CD14-positive monocyte (primary cell): ENCODE results near the gene PATJ. TPM values are rescaled to one million over a fixed set of nuclear protein-coding genes. Genes with fewer than 3 reads are reported as not detected.

Experiments used
- DNase-seq, 3 donors: peaks; one replicate each; pipeline ENCODE4 v3.0.0-alpha.2; 2011 to 2022
- H2AFZ ChIP-seq: 2 replicates; pipeline ENCODE4 v1.6.0; 2012; ENCODE audit warnings: mild to moderate bottlenecking, low read depth, low read length, inconsistent platforms; ENCODE audit not compliant: insufficient read depth, poor library complexity, severe bottlenecking
- H3K27ac ChIP-seq, 2 donors: 1 replicate in 1 of 2; 2 replicates in 1 of 2; pipeline ENCODE4 v1.5.1; 2012 to 2013; ENCODE audit warnings: low read length in 2 of 2, control low read depth in 1 of 2, inconsistent platforms in 1 of 2, low read depth in 1 of 2, mild to moderate bottlenecking in 1 of 2
- H3K27me3 ChIP-seq, 2 donors: one replicate each; pipeline versions ENCODE4 v1.6.0 to v1.6.1; 2011 to 2013; ENCODE audit warnings: low read length in 2 of 2; ENCODE audit not compliant: control insufficient read depth in 2 of 2, insufficient read depth in 2 of 2
- H3K36me3 ChIP-seq, 2 donors: replicated peaks in 1 of 2; 1 replicate in 1 of 2; 2 replicates in 1 of 2; pipeline versions ENCODE4 v1.5.1 to v1.6.1; 2012 to 2013; ENCODE audit warnings: low read length in 2 of 2, control low read depth in 1 of 2, inconsistent platforms in 1 of 2, mild to moderate bottlenecking in 1 of 2; ENCODE audit not compliant: insufficient read depth in 2 of 2, control insufficient read depth in 1 of 2
- H3K4me1 ChIP-seq, 2 donors: 1 replicate in 1 of 2; 2 replicates in 1 of 2; pipeline versions ENCODE4 v1.5.1 to v1.6.1; 2012 to 2013; ENCODE audit warnings: low read length in 2 of 2, control low read depth in 1 of 2, inconsistent platforms in 1 of 2, mild to moderate bottlenecking in 1 of 2, moderate library complexity in 1 of 2; ENCODE audit not compliant: insufficient read depth in 2 of 2, control insufficient read depth in 1 of 2
- H3K4me2 ChIP-seq: replicated peaks from 2 replicates; pipeline ENCODE3; 2012; ENCODE audit warnings: low read length, moderate library complexity, mild to moderate bottlenecking; ENCODE audit not compliant: poor library complexity, severe bottlenecking; ENCODE audit errors: extremely low read depth
- H3K4me3 ChIP-seq, 3 experiments: fragments of 200-600 bp in 1 of 3; sonication (generic) in 1 of 3; replicated peaks in 1 of 3; 1 replicate in 2 of 3; 2 replicates in 1 of 3; pipeline ENCODE4 v1.5.1; 2011 to 2013; ENCODE audit warnings: low read length in 3 of 3, mild to moderate bottlenecking in 3 of 3, control low read depth in 2 of 3, low read depth in 2 of 3, inconsistent platforms in 1 of 3, moderate library complexity in 1 of 3
- H3K79me2 ChIP-seq: 2 replicates; pipeline ENCODE4 v1.6.0; 2012; ENCODE audit warnings: mild to moderate bottlenecking, control low read depth, inconsistent platforms, low read length, moderate library complexity; ENCODE audit not compliant: insufficient read depth
- H3K9ac ChIP-seq: 2 replicates; pipeline ENCODE4 v1.6.0; 2017; ENCODE audit warnings: low read length, mild to moderate bottlenecking; ENCODE audit not compliant: insufficient read depth, poor library complexity, severe bottlenecking
- H3K9me3 ChIP-seq, 2 donors: replicated peaks in 1 of 2; 1 replicate in 1 of 2; 2 replicates in 1 of 2; pipeline versions ENCODE4 v1.5.1 to v1.6.1; 2012 to 2013; ENCODE audit warnings: low read length in 2 of 2, control low read depth in 1 of 2; ENCODE audit not compliant: control insufficient read depth in 1 of 2, insufficient read depth in 1 of 2
- H4K20me1 ChIP-seq: 2 replicates; pipeline ENCODE4 v1.6.0; 2012; ENCODE audit warnings: mild to moderate bottlenecking, low read length, control low read depth, moderate library complexity; ENCODE audit not compliant: insufficient read depth
- H3K27ac Mint-ChIP-seq, 7 donors: one replicate each; pipeline ENCODE4 v1.8.0; 2020; ENCODE audit warnings: mild to moderate bottlenecking in 7 of 7, mixed read lengths in 7 of 7, moderate library complexity in 6 of 7, inconsistent platforms in 2 of 7
- H3K27me3 Mint-ChIP-seq, 3 donors: one replicate each; pipeline ENCODE4 v1.8.0; 2021 to 2022; ENCODE audit warnings: low read depth in 3 of 3, mild to moderate bottlenecking in 3 of 3, mixed read lengths in 3 of 3, moderate library complexity in 3 of 3, inconsistent platforms in 1 of 3
- H3K36me3 Mint-ChIP-seq, 2 donors: one replicate each; pipeline ENCODE4 v1.8.0; 2020; ENCODE audit warnings: mixed read lengths in 2 of 2, inconsistent platforms in 1 of 2, mild to moderate bottlenecking in 1 of 2
- H3K4me1 Mint-ChIP-seq: one replicate; pipeline ENCODE4 v1.8.0; 2020; ENCODE audit warnings: mild to moderate bottlenecking, mixed read lengths
- H3K4me3 Mint-ChIP-seq, 2 donors: one replicate each; pipeline ENCODE4 v1.8.0; 2020; ENCODE audit warnings: mild to moderate bottlenecking in 2 of 2, mixed read lengths in 2 of 2, moderate library complexity in 1 of 2
- H3K9me3 Mint-ChIP-seq, 7 donors: one replicate each; pipeline ENCODE4 v1.8.0; 2020 to 2022; ENCODE audit warnings: mixed read lengths in 7 of 7, mild to moderate bottlenecking in 6 of 7, moderate library complexity in 6 of 7, inconsistent platforms in 2 of 7
- WGBS: methylation state at CpG from one replicate; pipeline ENCODE4 v1.1.5; 2013; ENCODE audit warnings: missing lambda C conversion rate; ENCODE audit not compliant: insufficient coverage; 5-methylcytosine and 5-hydroxymethylcytosine counted together
- intact Hi-C, 2 donors: fragments of 100-400 bp; cut with micrococcal nuclease; formaldehyde crosslinking; loops; one replicate each; pipeline versions ENCODE4 v1.15.0 to v1.15.1; 2023
- polyA plus RNA-seq, 3 donors: library from polyadenylated mRNA; depleted of rRNA in 1 of 3; unstranded in 2 of 3; stranded (reverse) in 1 of 3; fragments of 300-500 nt in 2 of 3; fragments of >200 nt in 1 of 3; fragmentation: Illumina TruSeq in 2 of 3; gene quantifications; 1 replicate in 2 of 3; 2 replicates in 1 of 3; pipeline ENCODE4 v1.2.3, GENCODE V29; 2012 to 2021
- TF ChIP-seq, protein P1 (sequence below): fragments of 200-600 bp; IDR thresholded peaks from one replicate; pipeline ENCODE4 v1.8.0; 2022; ENCODE audit warnings: antibody characterized with exemption, mild to moderate bottlenecking

PATJ gene
- polyA plus RNA-seq, 3 donors = 0.01 to 0.23 TPM; not detected in 1

- no peaks in the 10 kb centered on the region for H3K4me1 Mint-ChIP-seq
- H3K27me3 ChIP-seq = no peaks in the 10 kb centered on the region
- no peaks in the 10 kb centered on the region for H3K36me3 ChIP-seq
- H3K79me2 ChIP-seq = no peaks in the 10 kb centered on the region
- no peaks in the 10 kb centered on the region for H3K9me3 ChIP-seq
- no peak overlapping the region for H3K4me2 ChIP-seq
- H3K27me3 Mint-ChIP-seq = peaks cover 0 to 2% (median 0%) of the 10 kb centered on the region in 3 donors
- no peak overlapping the region for H3K27ac ChIP-seq
- H3K4me3 Mint-ChIP-seq = no peak overlapping the region
- no peaks in the 10 kb centered on the region for H4K20me1 ChIP-seq
- H3K9me3 Mint-ChIP-seq = no peaks in the 10 kb centered on the region
- intact Hi-C loops = no loop called here
- no peak for DNase-seq
- no CpG with 5 or more reads among the region's 2 CpGs for WGBS
- TF ChIP-seq, protein P1, sequence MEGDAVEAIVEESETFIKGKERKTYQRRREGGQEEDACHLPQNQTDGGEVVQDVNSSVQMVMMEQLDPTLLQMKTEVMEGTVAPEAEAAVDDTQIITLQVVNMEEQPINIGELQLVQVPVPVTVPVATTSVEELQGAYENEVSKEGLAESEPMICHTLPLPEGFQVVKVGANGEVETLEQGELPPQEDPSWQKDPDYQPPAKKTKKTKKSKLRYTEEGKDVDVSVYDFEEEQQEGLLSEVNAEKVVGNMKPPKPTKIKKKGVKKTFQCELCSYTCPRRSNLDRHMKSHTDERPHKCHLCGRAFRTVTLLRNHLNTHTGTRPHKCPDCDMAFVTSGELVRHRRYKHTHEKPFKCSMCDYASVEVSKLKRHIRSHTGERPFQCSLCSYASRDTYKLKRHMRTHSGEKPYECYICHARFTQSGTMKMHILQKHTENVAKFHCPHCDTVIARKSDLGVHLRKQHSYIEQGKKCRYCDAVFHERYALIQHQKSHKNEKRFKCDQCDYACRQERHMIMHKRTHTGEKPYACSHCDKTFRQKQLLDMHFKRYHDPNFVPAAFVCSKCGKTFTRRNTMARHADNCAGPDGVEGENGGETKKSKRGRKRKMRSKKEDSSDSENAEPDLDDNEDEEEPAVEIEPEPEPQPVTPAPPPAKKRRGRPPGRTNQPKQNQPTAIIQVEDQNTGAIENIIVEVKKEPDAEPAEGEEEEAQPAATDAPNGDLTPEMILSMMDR = no peak
- H3K36me3 Mint-ChIP-seq = no peaks in the 10 kb centered on the region
- no peaks in the 10 kb centered on the region for H3K4me1 ChIP-seq
- no peak overlapping the region for H3K27ac Mint-ChIP-seq
- no peak overlapping the region for H3K9ac ChIP-seq
- H2AFZ ChIP-seq = no peak overlapping the region
- H3K4me3 ChIP-seq = no peak overlapping the region
Measured at GRCh38 chr1:61784726-61785125, 42.4 kb downstream of the PATJ start.

GRCh38 chr1:61790837-61791236 is 48.6 kb downstream of the PATJ start:
- Mint-ChIP-seq H3K9me3 (no peaks in the 10 kb centered on the region), H3K27me3 (peaks cover 0 to 2% (median 0%) of the 10 kb centered on the region in 3 donors), H3K36me3 (no peaks in the 10 kb centered on the region), H3K4me3 (no peak overlapping the region), H3K4me1 (no peaks in the 10 kb centered on the region), H3K27ac (no peak overlapping the region)
- H3K27ac ChIP-seq = no peak overlapping the region
- no peaks in the 10 kb centered on the region for H4K20me1 ChIP-seq
- H3K36me3 ChIP-seq = no peaks in the 10 kb centered on the region
- no peak overlapping the region for H3K9ac ChIP-seq
- no peaks in the 10 kb centered on the region for H3K27me3 ChIP-seq
- TF ChIP-seq, protein P1 = no peak
- intact Hi-C loops = no loop called here
- H3K4me3 ChIP-seq = no peak overlapping the region
- no peaks in the 10 kb centered on the region for H3K9me3 ChIP-seq
- no peak for DNase-seq
- no peaks in the 10 kb centered on the region for H3K4me1 ChIP-seq
- H2AFZ ChIP-seq = no peak overlapping the region
- H3K79me2 ChIP-seq = no peaks in the 10 kb centered on the region
- H3K4me2 ChIP-seq = no peak overlapping the region
- WGBS = 75% methylated on average over 2 of the region's 3 CpGs
